Erythroblast (primary cell): ENCODE data around the gene LPAR3.

ENCODE experiments used
- GATA1 ChIP-seq: IDR thresholded peaks from 2 replicates; pipeline ENCODE4 v1.6.1; 2011; ENCODE audit warnings: low read depth, mild to moderate bottlenecking, control low read depth, low read length, moderate library complexity
- POLR2A ChIP-seq: IDR thresholded peaks from 2 replicates; pipeline ENCODE4 v1.6.1; 2011; ENCODE audit warnings: mild to moderate bottlenecking, low read length

DNA sequence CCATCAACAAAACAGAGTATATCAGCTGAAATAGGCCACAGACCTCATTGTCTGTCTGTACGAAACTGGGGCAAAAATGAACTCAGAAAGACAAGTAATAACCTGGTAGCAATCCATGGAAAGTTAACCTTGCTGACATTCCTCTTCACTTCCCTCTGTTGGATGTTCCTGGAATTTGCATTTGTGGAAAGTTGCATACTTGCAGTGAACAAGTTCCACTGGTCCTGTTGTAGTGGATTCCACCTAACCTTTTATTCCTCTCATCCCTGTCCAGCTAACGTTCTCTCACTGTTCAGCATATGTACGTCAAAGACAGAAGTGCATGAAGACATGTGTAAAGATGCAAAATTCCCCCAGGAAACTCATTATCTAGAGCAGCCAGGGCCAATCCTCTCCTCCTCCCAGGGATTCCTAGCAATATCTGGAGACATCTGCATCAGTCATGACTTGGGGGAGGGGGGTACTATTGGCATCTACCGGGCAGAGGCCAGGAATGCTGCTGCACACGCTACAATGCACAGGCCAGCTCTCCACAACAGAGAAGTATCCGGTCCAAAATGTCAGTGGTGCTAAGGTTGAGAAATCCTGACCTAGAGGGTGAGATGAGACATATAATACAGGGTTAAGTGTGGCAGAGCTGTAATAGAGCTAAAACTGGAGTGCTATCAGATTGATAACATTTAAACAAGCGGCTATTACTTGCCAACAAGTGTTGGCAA is 8.2 kb downstream of the LPAR3 start:
- no peak for TF ChIP-seq POLR2A
- no peak for TF ChIP-seq GATA1
